IMR-90 (cell line): ENCODE data around the gene SYNPR. TPM values are rescaled to one million over a fixed set of nuclear protein-coding genes. Genes with fewer than 3 reads are reported as not detected.

Experiments used
- ATAC-seq: fragments of 200-7000 bp; cut with Tn5 transposase; 2 replicates; pipeline ENCODE4 v1.9.1; 2020; ENCODE audit warnings: low read depth, mild to moderate bottlenecking, moderate library complexity
- BruUV-seq: library from RNA; stranded (reverse); fragments of 400-500 nt; replicated peaks from 2 replicates; lab custom pipeline; 2021; lab: Mats Ljungman, UMichigan
- CTCF ChIA-PET: fragments of 300-600 bp; formaldehyde crosslinking; extraction: SDS; loops from one replicate; lab custom pipeline; 2021; ENCODE audit warnings: antibody characterized with exemption; lab: Yijun Ruan, JAX
- POLR2A ChIA-PET: fragments of 300-600 bp; sonication (Branson Sonifier 250); formaldehyde crosslinking; loops from one replicate; lab custom pipeline; 2022; ENCODE audit warnings: antibody characterized with exemption; ENCODE audit not compliant: unreplicated experiment; lab: Charles Lee
- DNase-seq: peaks from one replicate; pipeline ENCODE4 v3.0.0; 2013
- H2AFZ ChIP-seq: replicated peaks from 2 replicates; pipeline ENCODE3; 2013; ENCODE audit warnings: low read length, mild to moderate bottlenecking; ENCODE audit not compliant: poor library complexity
- H2AK5ac ChIP-seq: 2 replicates; pipeline ENCODE4 v1.6.1; 2013; ENCODE audit warnings: low read depth, low read length, inconsistent platforms
- H2AK9ac ChIP-seq: replicated peaks from 2 replicates; pipeline ENCODE3; 2013; ENCODE audit warnings: mild to moderate bottlenecking, low read depth, low read length, moderate library complexity; ENCODE audit not compliant: poor library complexity
- H2BK120ac ChIP-seq: 2 replicates; pipeline ENCODE4 v1.6.1; 2013; ENCODE audit warnings: low read depth, low read length, inconsistent platforms
- H2BK15ac ChIP-seq: 3 replicates; pipeline ENCODE4 v1.6.1; 2013; ENCODE audit warnings: low read depth, low read length, inconsistent platforms
- H2BK20ac ChIP-seq: 2 replicates; pipeline ENCODE4 v1.6.1; 2013; ENCODE audit warnings: low read depth, mild to moderate bottlenecking, inconsistent platforms, low read length, moderate library complexity
- H2BK5ac ChIP-seq: 2 replicates; pipeline ENCODE4 v1.6.1; 2013; ENCODE audit warnings: mild to moderate bottlenecking, low read depth, low read length, inconsistent platforms; ENCODE audit not compliant: poor library complexity, severe bottlenecking
- H3K14ac ChIP-seq: replicated peaks from 2 replicates; pipeline ENCODE4 v1.6.1; 2013; ENCODE audit warnings: low read depth, low read length, inconsistent platforms
- H3K18ac ChIP-seq: 2 replicates; pipeline ENCODE4 v1.6.1; 2013; ENCODE audit warnings: low read depth, low read length, control low read depth
- H3K23ac ChIP-seq: 2 replicates; pipeline ENCODE4 v1.6.1; 2013; ENCODE audit warnings: low read depth, low read length, inconsistent platforms
- H3K27ac ChIP-seq: 2 replicates; pipeline ENCODE4 v1.5.1; 2013; ENCODE audit warnings: mild to moderate bottlenecking, control low read depth, low read length; ENCODE audit not compliant: insufficient read depth
- H3K27me3 ChIP-seq: 2 replicates; pipeline ENCODE4 v1.6.1; 2013; ENCODE audit warnings: low read length; ENCODE audit not compliant: control insufficient read depth, insufficient read depth
- H3K36me3 ChIP-seq: 2 replicates; pipeline ENCODE4 v1.6.1; 2013; ENCODE audit warnings: low read length, mixed read lengths; ENCODE audit not compliant: control insufficient read depth, insufficient read depth
- H3K4ac ChIP-seq: 2 replicates; pipeline ENCODE4 v1.6.1; 2013; ENCODE audit warnings: low read depth, low read length, inconsistent platforms
- H3K4me1 ChIP-seq: 2 replicates; pipeline ENCODE4 v1.6.1; 2013; ENCODE audit warnings: low read length, mixed read lengths; ENCODE audit not compliant: control insufficient read depth, insufficient read depth
- H3K4me2 ChIP-seq: 2 replicates; pipeline ENCODE4 v1.6.1; 2013; ENCODE audit warnings: low read depth, mild to moderate bottlenecking, control low read depth, low read length, moderate library complexity
- H3K4me3 ChIP-seq: 2 replicates; pipeline ENCODE4 v1.5.1; 2013; ENCODE audit warnings: low read depth, mild to moderate bottlenecking, control low read depth, low read length, moderate library complexity; ENCODE audit not compliant: insufficient read depth
- H3K56ac ChIP-seq: 2 replicates; pipeline ENCODE4 v1.6.1; 2013; ENCODE audit warnings: low read length, inconsistent platforms; ENCODE audit not compliant: insufficient read depth; ENCODE audit errors: extremely low read depth
- H3K79me1 ChIP-seq, 2 experiments: 2 replicates each; pipeline ENCODE4 v1.6.1; 2013; ENCODE audit warnings: low read length in 2 of 2, inconsistent platforms in 1 of 2, low read depth in 1 of 2
- H3K9ac ChIP-seq: 2 replicates; pipeline ENCODE4 v1.6.1; 2013; ENCODE audit warnings: low read depth, low read length, control low read depth
- H3K9me1 ChIP-seq: 2 replicates; pipeline ENCODE4 v1.6.1; 2013; ENCODE audit warnings: low read length, inconsistent platforms; ENCODE audit not compliant: insufficient read depth
- H3K9me3 ChIP-seq: 2 replicates; pipeline ENCODE4 v1.6.1; 2013; ENCODE audit warnings: low read length; ENCODE audit not compliant: control insufficient read depth, insufficient read depth
- H4K20me1 ChIP-seq: 2 replicates; pipeline ENCODE4 v1.6.1; 2013; ENCODE audit warnings: low read length, inconsistent platforms; ENCODE audit not compliant: insufficient read depth
- H4K5ac ChIP-seq: 2 replicates; pipeline ENCODE4 v1.6.1; 2013; ENCODE audit warnings: mild to moderate bottlenecking, low read depth, low read length, control low read depth
- H4K8ac ChIP-seq, 2 experiments: 2 replicates each; pipeline ENCODE4 v1.6.1; 2013; ENCODE audit warnings: low read depth in 2 of 2, low read length in 2 of 2, control low read depth in 1 of 2, inconsistent platforms in 1 of 2
- H4K91ac ChIP-seq: 2 replicates; pipeline ENCODE4 v1.6.1; 2013; ENCODE audit warnings: low read depth, low read length, inconsistent platforms; ENCODE audit not compliant: insufficient read depth
- MAFK ChIP-seq: IDR thresholded peaks from 2 replicates; pipeline ENCODE4 v1.6.1; 2012; ENCODE audit warnings: low read depth, low read length, improper control_type of control experiment
- SMC3 ChIP-seq: fragments of 150-350 bp; IDR thresholded peaks from 2 replicates; pipeline ENCODE4 v1.6.1; 2016; ENCODE audit warnings: low read depth, mild to moderate bottlenecking, antibody characterized with exemption, low read length, moderate library complexity
- WGBS, 2 experiments: methylation state at CpG; one replicate each; pipeline versions ENCODE4 v1.1.5 to v1.1.7; 2013; ENCODE audit warnings: missing lambda C conversion rate in 2 of 2; ENCODE audit not compliant: insufficient read length in 1 of 2; ENCODE audit errors: extremely low coverage in 2 of 2; 5-methylcytosine and 5-hydroxymethylcytosine counted together
- dilution Hi-C: fragments of 300-500 bp; cut with HindIII; formaldehyde crosslinking; loops from one replicate; pipeline ENCODE4 v1.14.3; 2018; ENCODE audit warnings: low sequenced_read_pairs; ENCODE audit not compliant: unreplicated experiment
- in situ Hi-C: fragments of 300-500 bp; cut with MboI; formaldehyde crosslinking; loops from 3 replicates; pipeline ENCODE4 v1.14.3; 2019; ENCODE audit warnings: low sequenced_read_pairs, inconsistent platforms, mixed read lengths
- intact Hi-C: fragments of 100-400 bp; cut with micrococcal nuclease; formaldehyde crosslinking; loops from 2 replicates; pipeline ENCODE4 v1.10.0; 2022
- polyA plus RNA-seq, 3 experiments: library from polyadenylated mRNA; depleted of rRNA; stranded (reverse); fragments of >200 nt; gene quantifications; 2 replicates each; pipeline ENCODE4 v1.2.3, GENCODE V29; 2012; ENCODE audit warnings: low replicate concordance in 1 of 3
- total RNA-seq: library from RNA; depleted of rRNA; stranded (reverse); fragments of >200 nt; gene quantifications from 2 replicates; pipeline ENCODE4 v1.2.3, GENCODE V29; 2012

Gene SYNPR
- total and polyA plus RNA-seq, 2 of the 4 experiments (the other 2 are of a cell fraction): not detected

GRCh38 chr3:63384382-63384781 is 106.3 kb downstream of the SYNPR start:
- H2BK20ac ChIP-seq: no peak overlapping the region
- no peak overlapping the region for H3K23ac ChIP-seq
- dilution Hi-C loops: no loop called here
- H3K4me3 ChIP-seq: no peak overlapping the region
- no peaks in the 10 kb centered on the region for H3K9me1 ChIP-seq
- ChIA-PET POLR2A (no interaction called here), CTCF (no interaction called here)
- H3K14ac ChIP-seq: no peak overlapping the region
- H3K79me1 ChIP-seq: no peaks in the 10 kb centered on the region
- no peak overlapping the region for H3K27ac ChIP-seq
- H4K5ac ChIP-seq: no peak overlapping the region
- no peaks in the 10 kb centered on the region for H3K4me1 ChIP-seq
- H3K18ac ChIP-seq: no peak overlapping the region
- H4K20me1 ChIP-seq: no peaks in the 10 kb centered on the region
- DNase-seq: no peak
- no peaks in the 10 kb centered on the region for H3K9me3 ChIP-seq
- no peak overlapping the region for H3K4me2 ChIP-seq
- no TSS peak for BruUV-seq
- H2BK15ac ChIP-seq: no peak overlapping the region
- no peaks in the 10 kb centered on the region for H3K36me3 ChIP-seq
- H3K27me3 ChIP-seq: no peaks in the 10 kb centered on the region
- no peak overlapping the region for H4K91ac ChIP-seq
- H3K56ac ChIP-seq: no peak overlapping the region
- no peak overlapping the region for H4K8ac ChIP-seq
- in situ Hi-C loops: no loop called here
- H2AK9ac ChIP-seq: no peak overlapping the region
- intact Hi-C loops: no loop called here
- H2BK5ac ChIP-seq: no peak overlapping the region
- ATAC-seq: no peak
- no peak overlapping the region for H3K9ac ChIP-seq
- H2BK120ac ChIP-seq: no peak overlapping the region
- no peak overlapping the region for H2AFZ ChIP-seq
- H2AK5ac ChIP-seq: no peak overlapping the region
- TF ChIP-seq SMC3: no peak
- peak; percentile 76 for TF ChIP-seq MAFK
- no peak overlapping the region for H3K4ac ChIP-seq
- WGBS, 2 experiments: no CpG with 5 or more reads among the region's 3 CpGs
